GM19455 (cell line): Measurements from ENCODE around the gene SMG6.
A peak's percentile ranks its signal among the peaks of the same experiment; 100 is the strongest.
"Not testable (repeated sequence)": the region's sequence is repeated elsewhere in the genome, so short reads cannot be mapped to it uniquely, and the experiment has no call there.

ENCODE experiments used
- ATAC-seq: cut with Tn5 transposase; IDR thresholded peaks from one replicate; pipeline ENCODE4 v1.9.1; 2021; ENCODE audit not compliant: unreplicated experiment

The SMG6 gene

DNA sequence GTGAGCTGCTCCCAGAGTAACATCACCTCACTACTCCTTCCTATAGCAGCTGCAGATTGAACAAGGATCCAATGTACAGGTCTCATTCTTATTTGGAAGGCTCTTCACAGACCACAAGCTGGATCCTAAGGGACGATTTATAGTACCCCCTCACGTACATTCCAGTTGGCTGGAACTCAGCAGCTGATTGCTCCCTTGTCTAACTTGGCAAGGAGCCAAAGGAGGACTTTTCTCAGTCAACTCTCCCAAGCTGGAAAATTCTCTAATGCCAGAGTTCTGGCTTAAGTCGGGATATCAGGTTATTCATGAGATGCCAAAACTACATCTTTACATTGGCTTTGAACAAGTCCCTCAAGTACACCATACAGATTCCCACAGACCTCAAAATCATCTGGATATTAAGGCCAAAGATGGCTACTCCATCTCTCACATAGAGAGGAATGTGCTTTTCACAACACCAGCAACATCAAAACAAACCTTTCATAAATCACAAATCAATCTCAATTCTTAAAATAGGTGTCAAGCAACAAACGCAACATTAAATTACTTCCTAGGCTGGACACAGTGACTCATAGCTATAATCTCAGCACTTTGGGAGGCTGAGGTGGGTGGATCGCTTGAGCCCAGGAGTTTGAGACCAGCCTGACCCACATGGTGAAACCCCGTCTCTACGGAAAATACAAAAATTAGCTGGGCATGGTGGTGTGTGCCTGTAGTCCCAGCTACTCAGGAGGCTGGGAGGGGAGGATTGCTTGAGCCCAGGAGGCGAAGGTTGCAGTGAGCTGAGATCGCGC lies 39.3 kb downstream of the SMG6 start:
- ATAC-seq = no peak

DNA sequence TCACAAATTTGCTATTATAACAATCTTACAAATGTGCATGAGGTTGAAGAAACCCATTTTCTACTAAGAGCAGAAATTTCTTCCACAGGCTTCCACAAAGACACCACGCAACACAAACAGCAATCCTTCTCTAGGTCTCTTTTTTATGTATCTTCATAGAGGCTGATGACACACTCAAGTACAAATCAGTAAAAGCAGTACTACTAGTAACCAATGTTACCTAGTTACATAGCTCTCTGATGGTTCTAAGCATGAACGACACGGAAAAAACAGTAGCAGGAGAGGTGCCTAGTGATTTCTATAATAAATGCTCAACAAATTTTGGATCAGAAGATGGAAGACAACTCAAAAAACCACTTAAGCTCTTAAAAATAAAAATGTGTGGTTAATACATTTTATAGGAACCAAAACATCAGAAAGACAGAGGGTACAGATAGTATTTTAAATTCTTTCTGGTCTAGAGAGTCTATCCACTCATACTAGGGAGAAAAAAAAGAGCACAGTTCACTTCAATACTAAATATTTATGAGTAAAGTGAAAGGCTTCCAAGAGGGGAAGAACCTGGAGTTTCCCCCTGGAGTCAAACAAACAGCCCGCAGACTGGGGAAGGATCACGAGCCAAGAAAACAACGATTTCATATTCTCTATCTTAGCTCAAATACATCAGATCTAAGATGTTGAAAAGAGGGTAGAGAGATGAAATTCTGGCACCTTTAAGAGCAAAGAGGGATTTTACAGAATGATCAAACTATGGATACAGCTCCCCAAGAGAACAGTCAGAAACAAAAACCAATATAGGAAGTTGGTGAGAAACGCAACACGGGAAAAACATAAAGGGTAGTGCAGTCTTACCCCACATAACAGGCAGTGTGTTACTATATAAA lies 40.2 kb downstream of the SMG6 start:
- no peak for ATAC-seq

DNA sequence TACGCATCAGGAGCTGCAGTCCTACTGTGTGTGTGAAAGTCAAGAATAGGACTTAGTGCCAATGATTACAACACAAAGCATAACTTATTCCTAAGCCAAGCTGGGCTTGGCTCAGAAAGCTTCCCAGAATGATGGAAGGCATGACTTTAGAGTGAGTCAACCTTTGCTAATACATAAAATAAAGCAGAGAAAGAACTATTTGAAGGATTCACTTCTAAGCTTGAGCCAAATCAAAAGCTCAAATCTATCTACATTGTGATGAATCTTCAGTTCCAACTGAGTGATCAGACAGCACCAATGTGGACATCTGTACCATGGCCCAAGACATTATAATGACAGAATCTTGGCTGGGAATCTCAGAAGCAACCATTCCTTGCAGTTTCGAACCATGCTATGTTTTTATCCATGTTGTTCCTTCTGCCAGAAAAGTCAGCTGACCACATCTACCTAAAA lies 41.4 kb downstream of the SMG6 start:
- ATAC-seq = no peak

DNA sequence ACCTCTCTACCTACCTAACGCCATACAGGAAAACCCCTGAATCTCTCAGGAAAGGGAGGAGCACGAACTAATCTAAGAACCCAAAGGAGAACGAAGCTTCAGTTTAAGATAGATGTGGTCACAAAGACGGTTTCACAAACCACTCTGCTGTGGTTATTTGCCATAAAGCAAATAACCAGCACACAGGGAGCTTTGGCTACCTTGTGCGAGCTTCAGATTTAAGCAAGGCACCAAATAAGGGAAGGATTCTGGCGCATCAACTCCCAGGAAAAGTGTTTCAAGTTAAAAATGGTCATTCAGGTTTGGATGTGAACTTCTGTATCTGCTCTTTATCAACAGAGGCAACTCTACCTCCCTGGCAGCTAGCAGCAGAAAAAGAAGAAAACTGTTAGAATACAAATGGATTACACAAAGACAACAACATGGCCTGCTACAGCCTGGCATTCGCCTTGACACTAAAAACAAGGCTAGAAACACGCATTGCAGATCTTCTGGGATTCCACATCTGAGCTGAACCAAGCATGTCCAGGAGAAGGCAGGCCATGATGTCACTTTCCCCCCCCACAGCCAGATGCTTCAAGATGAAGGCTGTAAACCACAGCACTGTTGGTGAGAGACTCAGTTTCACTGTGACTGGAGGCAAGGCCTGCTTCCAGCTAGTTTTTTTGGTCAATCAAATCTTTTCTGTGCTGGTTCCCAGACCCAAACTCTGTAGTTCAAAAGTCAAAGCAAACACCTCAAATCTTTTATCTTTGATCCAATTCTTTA lies 43.6 kb downstream of the SMG6 start:
- ATAC-seq = peak; percentile 68

DNA sequence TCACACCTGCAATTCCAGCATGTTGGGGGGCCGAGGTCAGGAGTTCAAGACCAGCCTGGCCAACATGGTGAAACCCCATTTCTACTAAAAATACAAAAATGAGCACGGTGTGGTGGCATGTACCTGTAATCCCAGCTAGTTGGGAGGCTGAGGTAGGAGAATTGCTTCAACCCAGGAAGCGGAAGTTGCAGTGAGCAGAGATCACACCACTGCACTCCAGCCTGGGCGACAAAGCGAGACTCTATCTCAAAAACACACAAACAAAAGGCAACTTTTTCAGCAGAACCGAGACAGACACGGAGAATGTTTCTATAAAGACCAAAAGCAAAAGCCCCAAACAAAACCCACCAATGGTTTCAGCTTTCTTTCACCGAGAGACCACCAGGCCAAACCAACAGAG lies 44.8 kb downstream of the SMG6 start:
- not testable (repeated sequence) for ATAC-seq

DNA sequence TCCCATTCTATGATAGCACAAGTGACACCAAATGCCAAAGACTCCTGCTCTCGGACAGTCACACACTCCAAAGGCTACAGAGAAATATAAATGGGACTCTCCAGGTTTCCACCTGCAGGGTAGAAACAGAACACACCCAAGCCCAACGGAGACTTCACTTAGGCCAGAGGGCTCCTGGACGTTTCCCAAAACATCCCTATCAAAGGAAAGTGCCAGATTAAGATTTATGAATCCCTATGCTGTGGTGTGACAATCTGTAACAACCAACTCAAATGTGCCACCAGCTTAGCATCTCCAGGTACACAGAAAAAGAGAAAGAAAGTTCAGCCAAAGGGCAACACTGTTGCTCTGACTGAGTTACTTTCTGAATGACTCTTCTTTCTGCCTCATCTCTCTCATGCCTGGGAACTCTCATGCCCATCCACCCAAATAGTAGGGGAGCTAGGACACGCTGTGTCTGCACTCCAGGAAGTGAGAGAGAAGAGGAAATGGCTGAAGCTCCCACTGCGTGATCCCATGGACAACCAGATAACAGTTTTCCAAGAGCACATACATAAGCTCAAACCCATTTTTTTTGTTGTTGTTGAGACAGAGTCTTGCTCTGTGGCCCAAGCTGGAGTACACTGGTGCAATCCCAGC lies 49.7 kb downstream of the SMG6 start:
- peak; percentile 71 for ATAC-seq

DNA sequence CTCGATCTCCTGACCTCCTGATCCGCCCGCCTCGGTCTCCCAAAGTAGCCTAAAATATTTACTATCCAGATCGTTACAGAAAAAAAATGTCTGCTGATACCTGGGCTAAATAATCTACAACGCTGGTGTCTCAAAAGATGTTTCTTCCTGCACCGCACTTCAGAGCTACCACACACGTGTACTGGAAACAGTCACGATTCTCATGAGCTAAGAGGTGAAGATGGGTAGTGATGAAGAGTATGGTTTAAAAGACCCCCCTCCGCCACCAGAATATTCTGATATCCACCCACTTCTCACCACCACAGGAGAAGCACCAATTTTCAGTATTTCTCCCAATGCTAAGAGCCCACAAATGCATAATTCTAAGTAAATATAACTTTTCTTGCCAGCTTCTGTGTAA lies 50.2 kb downstream of the SMG6 start:
- ATAC-seq = no peak

DNA sequence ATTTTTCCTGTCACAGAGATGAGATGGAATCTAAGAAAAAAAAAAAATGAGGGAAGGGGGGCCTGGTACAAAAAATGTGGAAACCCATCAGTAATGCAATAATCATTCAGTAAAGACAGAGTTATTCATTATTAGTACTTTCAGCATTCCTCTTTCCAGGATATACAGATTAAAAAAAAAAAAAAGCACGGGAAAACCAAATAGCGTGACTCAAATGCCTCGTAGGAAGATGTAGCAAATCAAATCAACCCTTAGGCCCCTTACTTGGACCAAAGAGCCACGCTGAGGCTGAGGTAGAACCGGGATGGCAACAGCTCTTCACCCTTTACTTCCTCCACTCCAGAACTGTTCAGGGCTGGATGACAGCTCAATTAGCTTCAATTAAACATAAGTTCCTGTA lies 52.5 kb downstream of the SMG6 start:
- ATAC-seq = no peak

DNA sequence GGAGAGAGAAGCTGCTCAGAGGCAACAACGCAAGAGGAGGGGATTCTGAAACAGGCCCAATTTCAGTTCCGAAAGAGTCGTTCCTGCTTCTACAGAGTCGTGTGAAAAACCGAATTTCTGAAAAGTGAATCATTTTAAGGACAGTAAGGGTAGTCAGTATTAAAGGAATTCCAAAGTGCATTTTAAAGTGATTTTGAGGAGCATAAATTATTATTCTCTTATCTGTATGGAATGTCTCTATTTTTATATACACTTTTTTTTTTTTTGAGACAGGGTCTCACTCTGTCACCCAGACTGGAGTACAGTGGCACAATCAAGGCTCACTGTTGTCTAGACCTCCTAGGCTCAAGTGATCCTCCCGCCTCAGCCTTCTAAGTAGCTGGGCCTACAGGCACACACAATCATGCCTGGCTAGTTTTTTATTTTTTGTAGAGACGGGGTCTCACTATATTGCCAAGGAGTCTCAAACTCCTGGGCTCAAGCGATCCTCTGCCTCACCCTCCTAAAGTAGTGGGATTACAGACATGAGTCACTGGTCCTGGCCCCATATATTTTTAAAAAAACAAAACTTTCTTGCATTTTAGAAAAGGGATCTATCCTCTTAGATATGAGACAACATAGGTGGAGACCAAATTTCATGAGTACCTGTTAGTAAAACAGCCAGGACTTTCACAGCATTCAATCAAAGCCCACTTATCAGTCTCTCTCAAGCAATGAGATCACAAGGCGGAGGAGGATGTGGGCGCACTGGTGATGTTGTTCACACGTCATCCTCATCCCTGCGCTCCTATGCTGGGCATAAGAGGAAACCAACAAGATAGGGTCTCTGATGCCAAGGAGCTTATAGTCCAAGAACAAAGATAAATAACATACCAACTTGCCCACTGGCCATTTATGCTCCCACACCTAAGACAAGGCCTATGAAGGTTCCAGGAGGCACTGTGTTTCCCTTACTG lies 53.2 kb downstream of the SMG6 start:
- ATAC-seq = no peak

DNA sequence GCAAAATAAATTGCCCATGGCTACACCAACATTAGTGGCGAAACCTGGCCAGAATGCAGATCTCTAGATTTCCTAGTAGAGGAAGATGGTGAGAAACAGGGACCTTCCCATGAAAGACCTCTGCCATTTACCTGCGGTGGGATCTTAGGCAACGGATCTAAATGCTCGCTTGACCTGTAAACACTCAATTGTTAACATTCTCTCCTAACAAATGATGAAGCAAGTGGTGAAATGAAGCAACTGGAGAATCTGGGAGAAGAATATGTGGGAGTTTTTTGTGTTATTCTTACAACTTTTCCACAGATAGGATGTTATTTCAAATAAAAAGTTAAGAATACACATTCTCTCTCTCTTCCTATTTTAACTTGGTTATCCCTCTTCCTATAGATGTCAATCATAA lies 56.6 kb downstream of the SMG6 start:
- no peak for ATAC-seq

DNA sequence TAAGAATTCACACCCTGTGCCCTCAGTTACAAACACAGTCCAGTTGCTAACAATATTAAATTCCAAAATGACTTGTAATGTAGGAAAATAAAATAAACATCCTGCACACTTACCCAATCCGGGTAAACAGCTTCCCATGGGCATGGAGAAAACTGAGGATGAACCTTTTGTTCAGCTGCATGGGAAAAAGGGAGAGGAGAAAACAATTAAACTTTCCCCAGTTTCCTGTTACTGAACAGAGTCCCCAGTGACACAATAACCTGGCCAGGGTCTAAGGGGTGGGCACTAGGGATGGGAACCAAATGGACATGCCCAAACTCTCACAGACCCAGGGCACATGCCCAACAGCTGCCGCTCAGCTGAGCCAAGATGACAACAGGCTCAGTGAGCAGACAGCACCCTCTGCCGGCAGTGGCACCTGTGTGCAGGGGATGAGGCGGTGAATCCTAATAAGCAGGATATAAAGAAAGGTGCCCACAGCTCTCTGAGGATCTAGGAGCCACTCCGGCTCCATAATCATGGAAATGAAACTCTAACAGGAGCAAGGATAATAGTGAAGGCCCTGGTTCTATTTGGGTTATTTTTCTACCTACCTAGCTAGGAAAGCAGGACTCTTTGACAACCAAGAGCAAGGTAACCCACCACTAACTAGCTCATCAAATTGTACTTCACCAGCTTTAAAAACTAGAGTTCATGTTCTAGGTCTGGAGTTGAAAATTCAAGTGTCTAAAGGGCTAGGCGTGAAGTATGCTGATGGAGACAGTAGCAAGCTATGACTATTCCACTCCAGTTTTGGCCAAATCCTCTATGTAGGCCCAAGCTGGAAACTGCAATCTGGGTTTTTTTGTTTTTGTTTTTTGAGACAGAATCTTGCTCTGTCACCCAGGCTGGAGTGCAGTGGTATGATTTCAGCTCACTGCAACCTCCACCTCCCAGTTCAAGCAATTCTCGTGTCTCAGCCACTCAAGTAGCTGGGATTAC lies 58.8 kb downstream of the SMG6 start:
- no peak for ATAC-seq

DNA sequence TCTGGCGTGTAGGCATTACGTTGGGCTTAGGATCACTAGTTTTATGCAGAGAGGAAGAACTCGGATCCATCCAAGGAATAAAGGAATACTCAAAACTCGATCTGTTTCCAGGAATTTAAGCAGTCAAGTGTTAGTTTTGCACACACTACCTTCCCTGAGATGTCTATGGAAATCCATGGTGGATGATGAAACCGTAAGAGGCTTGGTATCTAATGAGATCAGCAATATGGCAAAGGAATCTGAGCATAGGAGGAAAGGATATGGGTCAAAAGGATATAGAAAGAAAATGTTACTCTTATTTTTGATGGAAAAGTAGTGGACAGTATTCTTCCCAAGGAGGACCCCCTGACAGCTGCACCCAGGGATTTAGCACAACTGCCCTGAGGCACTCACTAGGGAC lies 59.6 kb downstream of the SMG6 start:
- no peak for ATAC-seq

DNA sequence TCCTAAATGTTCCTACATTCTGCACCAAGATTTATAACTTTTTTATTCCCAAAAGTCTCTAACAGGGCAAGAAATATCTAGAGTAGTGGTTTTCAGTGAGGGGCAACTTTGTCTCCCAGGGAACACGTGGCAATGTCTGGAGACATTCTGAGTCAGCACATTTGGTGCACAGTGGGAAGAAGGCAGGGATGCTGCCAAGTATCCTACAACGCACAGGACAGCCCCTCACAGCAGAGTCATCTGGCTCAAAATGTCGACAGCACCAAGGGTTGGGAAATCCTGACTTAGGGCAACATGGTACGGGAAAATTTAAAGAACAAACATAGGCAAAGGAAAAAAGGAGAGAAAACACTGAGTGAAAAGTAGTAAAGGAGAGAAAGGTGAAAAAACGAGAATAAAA lies 61.8 kb downstream of the SMG6 start:
- ATAC-seq = no peak

DNA sequence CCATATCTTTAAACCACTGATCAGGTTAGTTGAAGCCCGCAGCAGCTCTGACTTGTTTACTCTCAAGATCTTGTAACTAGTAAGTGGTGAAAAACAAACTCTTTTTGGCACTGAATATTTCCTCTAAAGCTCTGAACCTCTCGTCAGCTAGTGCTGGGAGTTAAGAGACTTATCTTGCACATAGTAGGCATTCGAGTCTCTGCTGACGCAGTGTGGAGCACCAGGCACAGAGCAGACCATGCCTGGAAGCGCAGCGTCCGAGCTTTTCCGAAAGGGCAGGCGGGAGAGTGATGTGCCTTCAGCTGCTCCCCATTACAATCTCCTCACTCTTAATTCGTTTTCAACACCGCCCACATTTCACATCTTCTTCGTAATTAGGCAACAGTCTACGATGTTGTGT lies 63.0 kb downstream of the SMG6 start:
- no peak for ATAC-seq

DNA sequence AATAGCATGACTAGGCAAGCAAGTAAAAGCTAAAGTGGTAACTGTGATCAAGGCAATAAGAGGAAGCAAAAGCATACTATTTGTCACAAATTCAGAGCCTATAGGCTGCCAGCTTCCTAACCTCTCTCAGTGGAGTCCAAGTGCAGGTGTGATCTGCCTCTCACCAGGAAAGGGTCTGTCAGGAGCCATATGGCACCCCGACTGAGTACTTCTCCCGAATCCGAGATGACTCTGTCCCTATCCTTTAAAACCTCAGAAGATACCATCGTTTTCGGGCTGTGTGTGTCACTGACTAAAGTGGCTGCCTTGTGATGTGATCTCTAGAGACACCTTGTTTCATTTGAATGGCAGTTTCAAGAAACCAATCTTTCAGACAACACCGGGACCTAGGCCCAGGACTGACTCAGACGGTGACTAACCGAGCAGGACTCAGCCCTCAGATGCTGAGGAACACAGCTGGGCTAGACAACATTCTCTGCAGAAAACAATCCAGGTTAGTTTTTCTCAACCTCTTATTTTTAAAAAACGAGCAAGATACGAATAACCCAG lies 63.6 kb downstream of the SMG6 start:
- ATAC-seq = peak; percentile 50

DNA sequence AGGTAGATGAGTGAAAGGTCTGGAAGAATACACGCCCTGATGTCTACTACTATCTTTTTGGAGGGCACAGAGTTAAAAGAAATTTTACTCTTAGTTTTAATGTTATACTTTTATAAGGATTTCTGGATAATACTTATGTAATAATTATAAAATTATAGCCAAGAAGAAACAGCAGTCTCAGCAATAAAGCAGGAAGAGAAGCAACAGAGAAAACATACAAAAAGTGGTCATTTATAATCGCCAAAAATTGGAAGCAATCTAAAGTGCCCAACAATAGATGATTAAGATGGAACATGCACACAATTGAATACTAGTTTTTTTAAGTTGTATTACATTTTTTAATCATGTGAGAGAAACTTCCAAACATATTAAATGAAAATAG lies 64.4 kb downstream of the SMG6 start:
- ATAC-seq = no peak

DNA sequence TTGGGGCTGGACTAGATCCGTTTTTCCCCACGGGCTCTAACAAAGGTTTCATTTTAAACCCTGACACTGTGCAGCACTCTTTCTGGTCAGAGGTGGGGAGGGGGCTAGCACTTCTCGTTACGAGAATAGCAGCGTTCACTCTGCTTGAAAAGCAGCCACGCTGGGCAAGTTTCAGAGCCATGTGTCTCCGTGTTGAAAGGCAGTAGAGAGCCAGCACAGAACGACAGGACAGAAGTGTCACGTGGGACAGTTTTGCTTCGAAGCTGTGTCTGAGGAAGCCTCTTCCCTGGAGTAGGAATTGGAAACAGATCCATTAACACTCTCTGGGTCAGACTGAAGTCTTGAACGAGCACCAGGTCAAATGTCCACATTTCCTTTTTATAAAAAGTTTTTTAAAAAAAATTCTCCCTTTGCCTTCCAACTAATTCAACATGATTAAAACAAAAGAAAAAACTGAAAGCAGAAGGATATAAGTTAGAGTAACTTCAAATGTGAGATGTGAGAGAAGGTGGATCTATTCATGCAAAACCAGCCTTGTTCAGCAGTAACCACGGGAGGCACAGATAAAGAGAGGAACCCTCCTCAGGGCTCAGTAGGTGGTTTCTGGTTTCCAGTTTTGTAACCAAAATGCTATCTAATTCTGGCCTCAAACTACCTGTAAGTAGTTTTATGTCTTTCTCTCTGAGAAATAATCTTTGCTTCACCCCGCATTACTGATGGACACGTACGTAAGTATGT lies 65.0 kb downstream of the SMG6 start:
- ATAC-seq = peak; percentile 62

DNA sequence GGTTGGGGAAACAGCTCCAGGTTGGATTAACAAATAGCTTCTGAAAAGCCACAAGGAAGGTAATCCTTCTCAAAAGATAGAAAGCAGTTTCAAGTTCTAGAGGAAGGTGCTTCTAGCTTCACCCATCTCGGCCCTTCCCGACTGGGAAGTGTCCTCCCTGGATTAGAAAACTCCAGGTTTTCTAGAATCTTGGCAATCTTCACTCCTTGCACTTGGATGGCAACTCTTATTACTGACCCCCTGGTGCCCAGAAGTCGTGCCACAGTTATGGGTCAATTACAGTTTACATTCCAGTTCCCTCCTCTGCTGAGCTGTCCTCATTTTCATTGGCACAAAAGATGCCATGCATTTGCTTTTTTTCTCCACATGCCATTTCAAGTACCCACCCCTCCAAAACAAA lies 65.6 kb downstream of the SMG6 start:
- no peak for ATAC-seq
